NCI-H1417 (cell line): ENCODE measurements around the gene LCP1.

Experiments
- DNase-seq, 3 experiments: peaks; one replicate each; lab custom pipeline; 2025; lab: John Stamatoyannopoulos, UW

Gene LCP1

GRCh38 chr13:46127358-46128023 lies 54.5 kb downstream of the LCP1 start:
- DNase-seq = no peak

DNA sequence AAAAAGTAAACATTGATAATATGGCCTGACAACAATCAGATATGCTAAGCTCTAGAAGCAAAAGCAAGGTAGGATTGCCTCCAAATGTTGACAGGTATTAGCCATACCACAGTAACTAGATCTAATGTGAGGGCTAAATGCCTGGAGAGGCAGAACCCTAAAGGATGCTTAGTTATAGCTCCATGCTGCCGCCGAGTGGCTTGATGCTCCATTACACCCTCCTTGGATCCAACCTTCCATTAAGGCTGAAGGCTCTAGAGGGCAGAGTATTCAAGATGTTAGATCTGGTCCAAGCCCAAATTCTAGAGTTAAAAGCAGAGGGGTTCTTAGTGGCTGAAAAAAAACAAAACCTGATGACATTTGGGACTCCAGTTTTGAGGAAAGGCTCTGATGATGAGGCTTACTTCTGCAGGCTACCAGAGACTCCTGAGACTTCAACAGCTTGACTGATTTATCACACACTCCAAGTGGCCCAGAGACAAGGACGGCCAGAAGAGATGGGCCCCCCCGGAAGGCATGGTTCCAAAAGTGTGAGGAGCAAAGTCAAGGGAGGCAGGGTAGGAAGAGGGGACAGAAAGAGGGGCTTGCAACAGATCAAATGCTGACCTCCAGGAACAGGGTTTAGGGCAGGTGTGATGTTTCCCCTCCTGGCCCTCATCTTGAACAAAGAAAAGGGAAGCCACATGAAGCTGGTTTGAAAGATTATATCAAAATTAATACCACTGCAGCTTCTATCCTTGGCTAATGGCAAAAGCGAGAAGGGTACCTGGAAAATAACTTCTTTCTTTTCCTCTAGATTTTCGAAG lies 55.2 kb downstream of the LCP1 start:
- peak; percentile 59 to 83 (median 80) for DNase-seq

- no peak for DNase-seq
Observed at GRCh38 chr13:46126056-46126455, 55.9 kb downstream of the LCP1 start.

- no peak for DNase-seq
Observed at GRCh38 chr13:46124967-46125933, 56.7 kb downstream of the LCP1 start.

DNA sequence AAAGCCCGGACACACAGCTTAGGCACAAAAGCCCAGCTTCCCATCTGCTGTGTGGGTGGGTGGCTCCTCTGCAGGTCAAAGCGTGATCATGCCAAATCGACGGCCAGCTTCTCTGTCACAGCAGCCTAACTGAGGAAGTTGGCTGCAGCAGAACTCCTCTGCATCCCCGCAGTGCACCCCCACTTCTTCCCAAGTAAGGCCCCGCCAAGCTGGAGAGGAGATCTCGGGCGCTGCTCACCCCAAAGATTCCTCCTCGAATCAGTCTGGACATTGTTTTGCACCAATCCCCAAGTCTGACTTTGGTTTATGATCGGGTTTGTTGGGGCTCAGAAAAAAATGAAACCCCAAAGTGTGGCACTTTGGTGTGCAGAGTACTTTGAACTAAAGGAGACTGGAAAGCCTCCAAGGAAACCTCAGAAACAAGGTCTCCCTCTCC lies 57.4 kb downstream of the LCP1 start:
- DNase-seq = no peak

DNA sequence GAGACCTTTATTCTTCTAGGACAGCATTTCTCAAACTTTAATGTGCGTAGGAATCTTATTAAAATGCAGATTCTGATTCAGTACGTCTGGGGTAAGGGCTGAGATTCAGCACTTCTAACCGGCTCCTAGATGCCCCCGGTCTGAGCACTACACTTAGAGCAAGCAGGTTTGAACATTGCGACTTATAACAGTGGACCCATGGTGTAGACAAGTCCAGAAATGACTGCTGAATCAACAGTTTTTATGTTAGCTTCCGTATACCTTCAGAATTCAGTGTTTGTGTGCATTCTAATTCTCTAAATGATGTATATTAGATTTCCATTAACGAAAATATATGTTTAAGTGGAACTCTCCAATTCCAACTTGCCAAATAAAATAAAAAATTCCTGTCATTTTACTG lies 59.7 kb downstream of the LCP1 start:
- no peak for DNase-seq

DNA sequence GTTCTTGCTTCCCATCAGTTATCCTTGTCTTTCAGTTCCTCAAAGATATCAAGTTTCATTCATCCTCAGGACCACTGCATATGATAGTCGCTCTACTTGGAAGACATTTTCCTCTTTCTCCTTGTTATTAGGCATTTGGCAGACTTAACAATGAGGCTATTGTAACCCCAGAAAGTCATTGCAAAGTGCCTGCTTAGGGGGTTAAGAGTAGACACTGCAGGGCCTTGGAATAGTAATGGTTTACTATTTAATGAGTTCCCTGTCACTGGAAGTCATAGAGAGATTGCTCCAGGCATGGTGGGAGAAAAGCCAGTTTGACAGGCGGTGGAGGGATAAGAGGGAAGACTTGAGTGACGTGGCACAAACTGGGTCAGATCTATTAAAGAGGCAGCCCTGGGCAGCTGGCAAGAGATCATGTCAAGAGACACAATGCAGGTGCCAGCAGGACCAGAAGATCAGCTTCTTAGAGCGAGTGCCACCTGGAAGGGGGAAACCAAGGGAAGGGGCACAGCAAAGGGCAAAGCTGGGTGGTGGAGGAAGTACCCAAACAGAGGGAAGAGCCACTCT lies 60.3 kb downstream of the LCP1 start:
- no peak for DNase-seq

DNA sequence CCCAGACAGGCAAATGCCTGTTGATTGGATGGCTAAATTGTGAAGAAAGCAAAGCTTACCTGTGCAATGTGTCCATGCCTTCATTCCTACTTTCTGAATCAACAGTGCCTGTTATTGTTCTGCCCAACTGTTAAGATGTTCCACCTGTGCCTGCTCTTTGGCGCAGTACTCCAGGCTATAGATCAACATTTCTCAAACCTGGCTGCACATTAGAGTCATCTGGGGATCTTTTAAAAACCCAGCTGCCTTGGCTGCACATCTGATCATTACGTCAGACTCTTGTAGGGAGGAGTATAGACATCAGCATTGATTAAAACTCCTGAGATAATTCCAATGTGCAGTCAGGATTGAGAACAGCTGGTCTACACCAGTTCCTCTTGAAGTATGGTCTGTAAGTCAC lies 60.9 kb downstream of the LCP1 start:
- DNase-seq = no peak

- peak in 2 of 3 experiments; percentile 24 to 35 for DNase-seq
Observed at GRCh38 chr13:46119883-46120614, 61.9 kb downstream of the LCP1 start.

GRCh38 chr13:46116653-46117502 lies 65.1 kb downstream of the LCP1 start:
- DNase-seq = no peak

GRCh38 chr13:46114613-46115012 lies 67.4 kb downstream of the LCP1 start:
- no peak for DNase-seq

GRCh38 chr13:46113596-46113995 lies 68.4 kb downstream of the LCP1 start:
- DNase-seq = no peak

DNA sequence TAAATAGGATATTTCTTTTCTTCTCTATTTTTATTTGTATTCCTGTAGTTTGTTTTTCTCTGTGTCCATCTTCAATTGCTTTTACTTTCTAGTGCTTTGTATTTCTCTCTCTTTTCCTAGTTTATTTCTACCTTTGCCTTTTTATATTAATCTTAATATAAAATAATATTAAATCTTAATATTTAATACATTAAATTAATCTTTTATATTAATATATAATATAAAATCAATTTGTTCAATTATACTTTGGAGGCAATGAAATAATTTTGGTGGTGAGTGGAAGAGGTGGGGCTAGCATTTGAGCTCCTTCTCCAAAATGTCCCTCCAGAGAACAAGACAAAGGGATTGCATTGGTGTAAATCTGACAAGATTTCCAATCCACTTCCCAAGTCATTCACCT lies 70.8 kb downstream of the LCP1 start:
- DNase-seq = no peak

DNA sequence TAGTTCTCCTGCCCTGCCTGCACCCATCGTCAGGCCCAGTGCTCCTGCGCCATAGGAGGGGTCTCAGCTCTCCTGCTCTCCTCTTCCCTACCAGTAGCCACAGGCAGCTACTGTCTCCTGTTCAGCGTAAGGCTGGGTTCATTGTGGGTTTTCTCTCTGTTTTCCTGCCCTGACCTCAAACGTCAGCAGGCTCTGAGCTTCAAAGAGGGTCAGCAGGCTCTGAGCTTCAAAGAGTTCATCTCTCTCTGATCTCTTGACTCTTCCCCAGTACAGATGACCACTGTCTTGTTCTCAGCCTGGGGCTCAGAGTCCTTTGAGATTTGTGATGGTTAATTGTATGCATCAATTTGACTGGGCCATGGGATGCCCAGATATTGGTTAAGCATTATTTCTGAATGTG lies 72.5 kb downstream of the LCP1 start:
- DNase-seq = no peak

DNA sequence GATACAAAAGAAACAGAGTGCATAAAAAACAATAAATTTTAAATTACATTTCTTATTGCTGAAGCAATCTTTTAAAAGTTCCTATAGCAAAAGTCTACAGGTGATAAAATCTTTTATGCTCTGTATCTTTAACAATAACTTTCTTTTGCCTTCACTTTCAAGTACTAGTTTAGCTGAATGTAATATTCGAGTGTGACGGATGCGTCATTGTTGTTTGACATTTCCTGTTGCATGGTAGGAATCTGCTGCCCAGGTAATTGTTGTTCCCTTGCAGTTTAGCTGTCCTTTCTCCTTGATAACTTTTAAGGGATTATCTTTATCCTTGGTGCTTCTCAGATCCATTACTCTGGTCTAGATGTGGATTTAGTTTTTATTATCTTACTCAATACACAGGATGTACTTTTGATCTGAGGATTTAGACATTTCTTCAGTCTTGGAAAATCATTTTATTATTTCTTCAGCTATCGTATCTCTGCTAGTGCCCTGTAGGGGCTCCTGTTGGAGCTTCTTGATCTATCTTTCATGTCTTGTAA lies 75.1 kb downstream of the LCP1 start:
- no peak for DNase-seq

GRCh38 chr13:46104868-46105267 lies 77.1 kb downstream of the LCP1 start, which contains the start of gene CPB2:
Gene CPB2, minus strand, starts transcription at chr13:46105033. Its CDS starts 24 bp downstream, at chr13:46105009.
- no peak for DNase-seq

- no peak for DNase-seq
Observed at GRCh38 chr13:46103037-46103436, 78.9 kb downstream of the LCP1 start.

DNA sequence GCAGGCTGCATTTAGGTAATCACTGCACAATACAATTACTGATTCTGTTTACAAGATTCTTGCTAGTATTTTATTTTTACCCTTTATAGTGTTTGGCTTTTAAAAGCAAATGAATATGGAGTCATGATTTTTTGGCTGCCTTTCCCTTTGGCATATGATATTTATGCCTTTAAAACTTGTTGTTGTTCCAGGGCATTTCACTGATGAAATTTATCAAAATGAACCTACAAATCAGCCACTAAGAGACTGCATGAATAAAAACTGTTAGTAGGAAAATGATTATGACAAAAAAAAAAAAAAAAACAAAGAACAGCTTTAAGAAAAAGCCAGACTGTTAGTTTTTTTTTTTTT lies 79.7 kb downstream of the LCP1 start:
- no peak for DNase-seq

DNA sequence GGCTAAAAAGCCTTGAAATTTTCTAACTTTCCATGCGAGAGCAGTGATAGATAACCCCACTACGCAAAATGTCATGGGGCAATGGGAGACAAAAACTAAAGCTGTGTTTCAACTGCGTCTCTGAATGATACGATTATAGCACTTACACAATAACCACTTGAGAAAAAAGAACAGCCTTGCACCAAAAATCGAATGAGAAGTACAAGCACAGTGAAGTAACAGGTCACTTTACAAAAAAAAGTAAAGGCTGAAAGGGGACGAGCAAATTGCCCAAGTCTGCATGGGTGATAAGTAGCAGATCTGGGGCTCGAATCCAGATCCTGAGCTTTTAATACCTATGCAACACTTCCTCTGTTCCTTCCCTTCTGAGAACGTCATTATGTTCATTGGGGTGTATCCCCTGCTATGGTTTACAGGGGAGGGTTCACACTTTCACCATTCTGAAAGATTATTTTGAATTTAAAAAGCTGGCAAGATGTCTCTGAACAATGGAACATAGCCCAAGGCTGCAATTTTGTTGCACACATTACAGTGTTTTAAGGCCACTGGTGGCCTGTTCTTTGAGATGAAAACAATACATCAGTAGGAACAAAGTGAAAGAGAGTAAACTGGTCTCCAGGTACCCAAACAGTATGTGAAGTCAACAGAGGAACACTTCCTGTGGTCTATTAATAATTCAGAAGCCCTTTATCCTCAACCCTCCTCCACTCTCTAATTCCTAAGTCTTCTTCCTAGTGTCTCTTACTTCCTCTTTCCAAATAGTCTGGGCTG lies 80.3 kb downstream of the LCP1 start:
- DNase-seq = peak in 2 of 3 experiments; percentile 9 to 60
